K562 (cell line): ENCODE data around the gene FXN. TPM values are rescaled to one million over a fixed set of nuclear protein-coding genes. Genes with fewer than 3 reads are reported as not detected.
A peak's percentile ranks its signal among the peaks of the same experiment; 100 is the strongest.

Experiments used
- MGA ChIP-seq: fragments of 450-650 bp; IDR thresholded peaks from 2 replicates; pipeline ENCODE4 v1.6.1; 2016; ENCODE audit warnings: mild to moderate bottlenecking, moderate library complexity
- STAT5A ChIP-seq: IDR thresholded peaks from 2 replicates; pipeline ENCODE4 v1.6.1; 2012; ENCODE audit warnings: low read length, inconsistent platforms, borderline replicate concordance
- STAT6 ChIP-seq: sonication (generic); formaldehyde crosslinking; IDR thresholded peaks from 2 replicates; pipeline ENCODE4 v1.8.1; 2023; ENCODE audit warnings: mild to moderate bottlenecking, missing genetic modification reagents
- VEZF1 ChIP-seq: fragments of 200-800 bp; sonication (Bioruptor generic); IDR thresholded peaks from 2 replicates; pipeline ENCODE4 v1.6.1; 2017; ENCODE audit warnings: missing genetic modification characterization, missing compliant biosample characterization
- ZNF592 ChIP-seq: fragments of 450-650 bp; IDR thresholded peaks from 2 replicates; pipeline ENCODE4 v1.6.1; 2017; ENCODE audit warnings: antibody characterized with exemption, mild to moderate bottlenecking
- polyA plus RNA-seq, 8 experiments: library from polyadenylated mRNA; depleted of rRNA in 4 of 8; stranded (reverse) in 5 of 8; unstranded in 3 of 8; fragments of >200 nt; fragmentation: Nextera tagmentation in 2 of 8; fragmentation: Illumina TruSeq in 1 of 8; extraction: Ambion mirVana in 2 of 8; extraction: Trizol in 1 of 8; gene quantifications; 2 replicates each; pipeline versions ENCODE4 v1.2.1 to v1.2.3, GENCODE V29; 2011 to 2014; ENCODE audit warnings: inconsistent platforms in 1 of 8, missing spikeins in 1 of 8
- total RNA-seq, 7 experiments: library from RNA; depleted of rRNA in 6 of 7; stranded (reverse); fragments of >200 nt in 6 of 7; fragmentation: Illumina TruSeq in 2 of 7; extraction: Trizol in 2 of 7; gene quantifications; 2 replicates each; pipeline versions ENCODE4 v1.2.1 to v1.2.3, GENCODE V29; 2011 to 2021; ENCODE audit warnings: low replicate concordance in 1 of 7

FXN gene
- total and polyA plus RNA-seq, 9 of the 15 experiments (the other 6 are each of a cell fraction or from before 2014, with no cell fraction given) = 7.6 to 51.5 (median 30.3) TPM

GRCh38 chr9:69018737-69019136 is 16.8 kb upstream of the FXN start (continued):
- TF ChIP-seq ZNF592 (peak; percentile 58; the same call in 1 of the 2 replicates), STAT6 (CRISPR knock-in tag) (no peak), MGA (peak; percentile 35; the same call in 1 of the 2 replicates), STAT5A (no peak), VEZF1 (CRISPR knock-in tag) (no peak)
